ENCODE results near the gene NADK.

The NADK gene

GRCh38 chr1:1777950-1778662 is at the start of gene NADK:
Gene NADK (minus strand): TSS chr1:1778470. CDS start chr1:1765406, 13,064 bp downstream.
- H3K4me3 Mint-ChIP-seq = peak within 1 kb of the TSS; percentile 80
- ATAC-seq (replicated peaks; ENCODE audit: extremely low read depth, poor library complexity, severe bottlenecking) (peak; percentile 44), DNase-seq (ENCODE audit: low spot score in 2 of 2) (peak; percentile 44 to 62)
- no peaks in the 10 kb centered on the region for H3K27me3 Mint-ChIP-seq
- peaks cover 23% of the 10 kb centered on the region for H3K36me3 Mint-ChIP-seq (ENCODE audit: insufficient read depth)
- H3K9me3 Mint-ChIP-seq = no peaks in the 10 kb centered on the region
- peaks cover 56% of the 10 kb centered on the region for H3K4me1 Mint-ChIP-seq
- peak within 1 kb of the TSS; percentile 92 for H3K27ac Mint-ChIP-seq (ENCODE audit: low read depth)

- Mint-ChIP-seq H3K4me1 (peaks cover 40% of the 10 kb centered on the region), H3K4me3 (no peak overlapping the region), H3K27me3 (no peaks in the 10 kb centered on the region), H3K9me3 (no peaks in the 10 kb centered on the region), H3K27ac (ENCODE audit: low read depth) (no peak overlapping the region), H3K36me3 (ENCODE audit: insufficient read depth) (peaks cover 41% of the 10 kb centered on the region)
- ATAC-seq (replicated peaks; ENCODE audit: extremely low read depth, poor library complexity, severe bottlenecking) (no peak), DNase-seq (ENCODE audit: low spot score in 2 of 2) (no peak)
Observed at GRCh38 chr1:1827089-1827848, 49.0 kb upstream of the NADK start.

GRCh38 chr1:1826356-1827088 is 48.3 kb upstream of the NADK start:
- no peak for ATAC-seq (replicated peaks; ENCODE audit: extremely low read depth, poor library complexity, severe bottlenecking)
- DNase-seq (ENCODE audit: low spot score in 2 of 2) = no peak
- Mint-ChIP-seq H3K27me3 (no peaks in the 10 kb centered on the region), H3K27ac (ENCODE audit: low read depth) (peak overlapping the region; percentile 72), H3K36me3 (ENCODE audit: insufficient read depth) (peaks cover 36% of the 10 kb centered on the region), H3K9me3 (no peaks in the 10 kb centered on the region), H3K4me3 (no peak overlapping the region), H3K4me1 (peaks cover 36% of the 10 kb centered on the region)

GRCh38 chr1:1825217-1825616 is 46.9 kb upstream of the NADK start:
- Mint-ChIP-seq H3K27ac (ENCODE audit: low read depth) (peak overlapping the region; percentile 70), H3K4me3 (peak overlapping the region; percentile 7), H3K27me3 (no peaks in the 10 kb centered on the region), H3K36me3 (ENCODE audit: insufficient read depth) (peaks cover 37% of the 10 kb centered on the region), H3K4me1 (peaks cover 36% of the 10 kb centered on the region), H3K9me3 (no peaks in the 10 kb centered on the region)
- DNase-seq (ENCODE audit: low spot score in 2 of 2) (no peak), ATAC-seq (replicated peaks; ENCODE audit: extremely low read depth, poor library complexity, severe bottlenecking) (no peak)

GRCh38 chr1:1819762-1820161 is 41.5 kb upstream of the NADK start:
- H3K4me3 Mint-ChIP-seq = no peak overlapping the region
- DNase-seq (ENCODE audit: low spot score in 2 of 2) = no peak
- H3K27me3 Mint-ChIP-seq = no peaks in the 10 kb centered on the region
- H3K4me1 Mint-ChIP-seq = peaks cover 7% of the 10 kb centered on the region
- H3K9me3 Mint-ChIP-seq = no peaks in the 10 kb centered on the region
- no peak overlapping the region for H3K27ac Mint-ChIP-seq (ENCODE audit: low read depth)
- peaks cover 45% of the 10 kb centered on the region for H3K36me3 Mint-ChIP-seq (ENCODE audit: insufficient read depth)
- ATAC-seq (replicated peaks; ENCODE audit: extremely low read depth, poor library complexity, severe bottlenecking) = no peak

GRCh38 chr1:1817221-1817620 is 39.0 kb upstream of the NADK start:
- DNase-seq (ENCODE audit: low spot score in 2 of 2) = no peak
- no peak for ATAC-seq (replicated peaks; ENCODE audit: extremely low read depth, poor library complexity, severe bottlenecking)
- Mint-ChIP-seq H3K4me1 (peaks cover 5% of the 10 kb centered on the region), H3K9me3 (no peaks in the 10 kb centered on the region), H3K36me3 (ENCODE audit: insufficient read depth) (peaks cover 49% of the 10 kb centered on the region), H3K4me3 (no peak overlapping the region), H3K27ac (ENCODE audit: low read depth) (peak overlapping the region; percentile 38), H3K27me3 (no peaks in the 10 kb centered on the region)

- DNase-seq (ENCODE audit: low spot score in 2 of 2) = no peak
- Mint-ChIP-seq H3K4me1 (peaks cover 5% of the 10 kb centered on the region), H3K9me3 (no peaks in the 10 kb centered on the region), H3K36me3 (ENCODE audit: insufficient read depth) (peaks cover 54% of the 10 kb centered on the region), H3K27me3 (no peaks in the 10 kb centered on the region), H3K4me3 (no peak overlapping the region), H3K27ac (ENCODE audit: low read depth) (peak overlapping the region; percentile 39)
- ATAC-seq (replicated peaks; ENCODE audit: extremely low read depth, poor library complexity, severe bottlenecking) = no peak
Observed at GRCh38 chr1:1815606-1816281, 37.5 kb upstream of the NADK start.

- no peak overlapping the region for H3K27ac Mint-ChIP-seq (ENCODE audit: low read depth)
- ATAC-seq (replicated peaks; ENCODE audit: extremely low read depth, poor library complexity, severe bottlenecking) (no peak), DNase-seq (ENCODE audit: low spot score in 2 of 2) (no peak)
- H3K27me3 Mint-ChIP-seq = no peaks in the 10 kb centered on the region
- no peak overlapping the region for H3K4me3 Mint-ChIP-seq
- no peaks in the 10 kb centered on the region for H3K9me3 Mint-ChIP-seq
- no peaks in the 10 kb centered on the region for H3K4me1 Mint-ChIP-seq
- H3K36me3 Mint-ChIP-seq (ENCODE audit: insufficient read depth) = peaks cover 52% of the 10 kb centered on the region
Observed at GRCh38 chr1:1809489-1809888, 31.2 kb upstream of the NADK start.

- Mint-ChIP-seq H3K4me1 (no peaks in the 10 kb centered on the region), H3K36me3 (ENCODE audit: insufficient read depth) (peaks cover 57% of the 10 kb centered on the region), H3K9me3 (no peaks in the 10 kb centered on the region), H3K4me3 (no peak overlapping the region), H3K27ac (ENCODE audit: low read depth) (no peak overlapping the region), H3K27me3 (no peaks in the 10 kb centered on the region)
- ATAC-seq (replicated peaks; ENCODE audit: extremely low read depth, poor library complexity, severe bottlenecking) = no peak
- no peak for DNase-seq (ENCODE audit: low spot score in 2 of 2)
Observed at GRCh38 chr1:1808206-1808605, 29.9 kb upstream of the NADK start.

GRCh38 chr1:1806890-1807289 is 28.6 kb upstream of the NADK start:
- no peak for DNase-seq (ENCODE audit: low spot score in 2 of 2)
- H3K4me1 Mint-ChIP-seq = peaks cover 2% of the 10 kb centered on the region
- no peak overlapping the region for H3K4me3 Mint-ChIP-seq
- H3K27me3 Mint-ChIP-seq = no peaks in the 10 kb centered on the region
- no peak for ATAC-seq (replicated peaks; ENCODE audit: extremely low read depth, poor library complexity, severe bottlenecking)
- H3K36me3 Mint-ChIP-seq (ENCODE audit: insufficient read depth) = peaks cover 56% of the 10 kb centered on the region
- peak overlapping the region; percentile 41 for H3K27ac Mint-ChIP-seq (ENCODE audit: low read depth)
- H3K9me3 Mint-ChIP-seq = no peaks in the 10 kb centered on the region

GRCh38 chr1:1804301-1804700 is 26.0 kb upstream of the NADK start:
- Mint-ChIP-seq H3K9me3 (no peaks in the 10 kb centered on the region), H3K36me3 (ENCODE audit: insufficient read depth) (peaks cover 58% of the 10 kb centered on the region), H3K27ac (ENCODE audit: low read depth) (no peak overlapping the region), H3K4me3 (no peak overlapping the region), H3K4me1 (peaks cover 8% of the 10 kb centered on the region), H3K27me3 (no peaks in the 10 kb centered on the region)
- ATAC-seq (replicated peaks; ENCODE audit: extremely low read depth, poor library complexity, severe bottlenecking) = no peak
- DNase-seq (ENCODE audit: low spot score in 2 of 2) = no peak

GRCh38 chr1:1802871-1803270 is 24.6 kb upstream of the NADK start:
- DNase-seq (ENCODE audit: low spot score in 2 of 2) (no peak), ATAC-seq (replicated peaks; ENCODE audit: extremely low read depth, poor library complexity, severe bottlenecking) (no peak)
- H3K27ac Mint-ChIP-seq (ENCODE audit: low read depth) = no peak overlapping the region
- peaks cover 51% of the 10 kb centered on the region for H3K36me3 Mint-ChIP-seq (ENCODE audit: insufficient read depth)
- peaks cover 11% of the 10 kb centered on the region for H3K4me1 Mint-ChIP-seq
- H3K4me3 Mint-ChIP-seq = no peak overlapping the region
- no peaks in the 10 kb centered on the region for H3K9me3 Mint-ChIP-seq
- H3K27me3 Mint-ChIP-seq = no peaks in the 10 kb centered on the region

Measured in central memory CD8-positive, alpha-beta T cell (primary cell).